A549 (cell line): ENCODE data around the gene FGD4. TPM values are rescaled to one million over a fixed set of nuclear protein-coding genes. Genes with fewer than 3 reads are reported as not detected.

ENCODE experiments used
- ATAC-seq, 2 experiments: fragments of 200-7000 bp in 1 of 2; fragments of >200 bp in 1 of 2; cut with Nextera tagmentation in 1 of 2; cut with Tn5 transposase in 1 of 2; 3 replicates each; pipeline versions ENCODE4 v1.8.0 to v1.9.1; 2018 to 2020; ENCODE audit warnings: mild to moderate bottlenecking in 1 of 2, moderate library complexity in 1 of 2
- CTCF ChIA-PET: fragments of 300-600 bp; sonication (Branson Sonifier 250); formaldehyde crosslinking; extraction: SDS; loops from one replicate; lab custom pipeline; 2021; ENCODE audit warnings: antibody characterized with exemption, inconsistent platforms; lab: Yijun Ruan, JAX
- POLR2A ChIA-PET: fragments of 350-600 bp; formaldehyde crosslinking; extraction: SDS; loops from one replicate; lab custom pipeline; 2021; ENCODE audit warnings: antibody characterized with exemption, inconsistent platforms; lab: Yijun Ruan, JAX
- DNase-seq, 2 experiments: peaks; one replicate each; pipeline versions ENCODE4 v3.0.0 to v3.0.0-alpha.2; 2011 to 2016; ENCODE audit warnings: low read depth in 1 of 2, low spot score in 1 of 2
- FAIRE-seq: peaks from 2 replicates; lab custom pipeline; 2011; peaks lifted over from hg19 to GRCh38; lab: Jason Lieb, UNC
- H3K27ac ChIP-seq, 2 experiments: fragments of >200 bp; sonication (Bioruptor Twin); formaldehyde crosslinking; 3 replicates each; pipeline ENCODE4 v1.5.1; 2016 to 2017
- H3K4me1 ChIP-seq: fragments of >200 bp; sonication (Bioruptor Twin); formaldehyde crosslinking; 3 replicates; pipeline ENCODE4 v1.6.1; 2016
- H3K4me2 ChIP-seq: fragments of >200 bp; sonication (Bioruptor Twin); formaldehyde crosslinking; 3 replicates; pipeline ENCODE4 v1.6.1; 2016
- H3K4me3 ChIP-seq: fragments of >200 bp; sonication (Bioruptor Twin); formaldehyde crosslinking; 3 replicates; pipeline ENCODE4 v1.5.1; 2016
- H3K9me3 ChIP-seq: fragments of >200 bp; sonication (Bioruptor Twin); formaldehyde crosslinking; 3 replicates; pipeline ENCODE4 v1.6.1; 2016
- CBX2 ChIP-seq: fragments of 200-600 bp; sonication (generic); IDR thresholded peaks from 2 replicates; pipeline ENCODE4 v1.6.1; 2016; ENCODE audit warnings: low read depth, mild to moderate bottlenecking, borderline replicate concordance
- CHD2 ChIP-seq: fragments of 150-350 bp; IDR thresholded peaks from 2 replicates; pipeline ENCODE4 v1.6.1; 2014; ENCODE audit warnings: low read length; ENCODE audit not compliant: partially characterized antibody
- CHD4 ChIP-seq: fragments of 200-600 bp; sonication (generic); IDR thresholded peaks from 2 replicates; pipeline ENCODE4 v1.6.1; 2016; ENCODE audit warnings: antibody characterized with exemption, mild to moderate bottlenecking, borderline replicate concordance
- EP300 ChIP-seq, 2 experiments: fragments of >200 bp; sonication (Bioruptor Twin); formaldehyde crosslinking; IDR thresholded peaks; 2 replicates in 1 of 2; 3 replicates in 1 of 2; pipeline ENCODE4 v1.6.1; 2016 to 2017
- ESRRA ChIP-seq: fragments of 150-350 bp; IDR thresholded peaks from 2 replicates; pipeline ENCODE4 v1.6.1; 2014; ENCODE audit warnings: mild to moderate bottlenecking, low read length, borderline replicate concordance
- FOXS1 ChIP-seq: fragments of 250-450 bp; sonication (Bioruptor Pico); IDR thresholded peaks from 2 replicates; pipeline ENCODE4 v1.5.0; 2020; ENCODE audit warnings: mild to moderate bottlenecking, moderate library complexity
- HEYL ChIP-seq: fragments of 250-450 bp; sonication (Bioruptor Pico); IDR thresholded peaks from 2 replicates; pipeline ENCODE4 v1.8.0; 2021; ENCODE audit warnings: mild to moderate bottlenecking, moderate library complexity
- HOXA7 ChIP-seq: fragments of 250-450 bp; sonication (Bioruptor Pico); IDR thresholded peaks from 2 replicates; pipeline ENCODE4 v1.5.0; 2020; ENCODE audit warnings: mild to moderate bottlenecking, moderate library complexity
- HOXB13 ChIP-seq: fragments of 250-450 bp; sonication (Bioruptor Pico); IDR thresholded peaks from 2 replicates; pipeline ENCODE4 v1.5.0; 2020; ENCODE audit warnings: low read depth, mild to moderate bottlenecking, moderate library complexity
- JUN ChIP-seq, 2 experiments: fragments of >200 bp; sonication (Bioruptor Twin); formaldehyde crosslinking; IDR thresholded peaks; 2 replicates in 1 of 2; 3 replicates in 1 of 2; pipeline ENCODE4 v1.6.1; 2016 to 2017
- KDM1A ChIP-seq: fragments of 200-600 bp; sonication (generic); IDR thresholded peaks from 2 replicates; pipeline ENCODE4 v1.6.1; 2016; ENCODE audit warnings: low read depth, mild to moderate bottlenecking
- MAFK ChIP-seq: fragments of 450-650 bp; IDR thresholded peaks from 2 replicates; pipeline ENCODE4 v1.6.1; 2014; ENCODE audit not compliant: partially characterized antibody
- MAZ ChIP-seq: fragments of 150-350 bp; IDR thresholded peaks from 2 replicates; pipeline ENCODE4 v1.6.1; 2014; ENCODE audit warnings: antibody characterized with exemption, low read depth, low read length, borderline replicate concordance
- NR3C1 ChIP-seq: fragments of >200 bp; sonication (Bioruptor Twin); formaldehyde crosslinking; IDR thresholded peaks from 3 replicates; pipeline ENCODE4 v1.6.1; 2017
- POLR2AphosphoS2 ChIP-seq: conservative IDR thresholded peaks from 2 replicates; pipeline ENCODE4 v1.6.1; 2012; ENCODE audit warnings: low read length, improper control_type of control experiment, inconsistent platforms
- RARB ChIP-seq: fragments of 250-450 bp; sonication (Bioruptor Pico); IDR thresholded peaks from 2 replicates; pipeline ENCODE4 v1.8.0; 2021; ENCODE audit warnings: mild to moderate bottlenecking, moderate library complexity
- RCOR1 ChIP-seq: fragments of 150-350 bp; IDR thresholded peaks from 2 replicates; pipeline ENCODE4 v1.6.1; 2014; ENCODE audit warnings: antibody characterized with exemption, low read length, low read depth
- SMC3 ChIP-seq: fragments of >200 bp; sonication (Bioruptor Twin); formaldehyde crosslinking; IDR thresholded peaks from 3 replicates; pipeline ENCODE4 v1.6.1; 2018; ENCODE audit warnings: inconsistent platforms
- SREBF2 ChIP-seq: fragments of 450-650 bp; IDR thresholded peaks from 2 replicates; pipeline ENCODE4 v1.6.1; 2014; ENCODE audit warnings: mild to moderate bottlenecking, moderate library complexity
- TP53 ChIP-seq: fragments of 250-450 bp; sonication (Bioruptor Pico); IDR thresholded peaks from 2 replicates; pipeline ENCODE4 v1.5.0; 2021; ENCODE audit warnings: mild to moderate bottlenecking, moderate library complexity
- WGBS: methylation state at CpG from one replicate; pipeline ENCODE4 v1.1.6; 2017; ENCODE audit errors: missing lambda C conversion rate; 5-methylcytosine and 5-hydroxymethylcytosine counted together
- polyA plus RNA-seq, 4 experiments: library from polyadenylated mRNA; depleted of rRNA in 3 of 4; stranded (reverse); fragments of >200 nt; fragmentation: RNase III in 1 of 4; extraction: RNeasy Plus Mini Kit Qiagen cat#74134 plus additional on column Dnase treatment in 1 of 4; gene quantifications; 2 replicates in 3 of 4; 3 replicates in 1 of 4; pipeline ENCODE4 v1.2.3, GENCODE V29; 2011 to 2017
- TF ChIP-seq, protein P1 (sequence below): fragments of >200 bp; sonication (Bioruptor Twin); formaldehyde crosslinking; IDR thresholded peaks from 3 replicates; pipeline ENCODE4 v1.6.1; 2016
- TF ChIP-seq, protein P2 (sequence below): IDR thresholded peaks from 2 replicates; pipeline ENCODE4 v1.6.1; 2012
- TF ChIP-seq, protein P3 (sequence below): fragments of 250-450 bp; sonication (Bioruptor Pico); IDR thresholded peaks from 2 replicates; pipeline ENCODE4 v1.5.0; 2020; ENCODE audit warnings: low read depth, mild to moderate bottlenecking, moderate library complexity
- TF ChIP-seq, protein P4 (sequence below): fragments of >200 bp; sonication (Bioruptor Twin); formaldehyde crosslinking; IDR thresholded peaks from 2 replicates; pipeline ENCODE4 v1.6.1; 2016

FGD4 gene
- polyA plus RNA-seq, 2 of the 4 experiments (the other 2 are of a cell fraction): 2.2 to 6.0 TPM

DNA sequence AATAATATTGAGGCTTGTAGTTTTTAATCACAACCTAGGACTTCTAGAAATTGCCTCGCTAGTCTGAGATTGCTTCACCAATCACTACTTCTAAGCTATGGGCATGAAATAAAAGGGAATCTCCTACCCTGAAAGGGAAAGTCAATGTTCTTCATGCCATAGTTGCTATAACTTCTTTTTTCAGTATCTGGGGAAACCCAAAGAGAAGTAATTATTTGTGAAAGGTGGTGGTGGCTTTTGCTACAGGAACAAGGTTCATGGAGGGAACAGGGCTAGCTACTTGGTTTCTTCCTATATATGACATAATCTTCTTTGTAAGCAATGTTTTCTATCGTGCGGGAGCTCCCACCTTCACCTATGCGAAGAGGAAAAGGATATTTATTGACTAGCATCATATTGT is 218.2 kb downstream of the FGD4 start:
- FAIRE-seq: no peak
- H3K4me3 ChIP-seq: no peak overlapping the region
- H3K4me2 ChIP-seq: no peak overlapping the region
- no peak for ATAC-seq
- no peak overlapping the region for H3K27ac ChIP-seq
- DNase-seq: no peak
- ChIA-PET CTCF (interaction anchor here (1.0 kb wide), 2 partner anchors 12 to 130 kb away, joined by 3 read pairs; no protein-coding TSS in a partner anchor), POLR2A (no interaction called here)
- no peaks in the 10 kb centered on the region for H3K4me1 ChIP-seq
- WGBS: 91% methylated on average over 4 of the region's 4 CpGs
- H3K9me3 ChIP-seq: no peaks in the 10 kb centered on the region
- no peak for TF ChIP-seq HOXA7 (CRISPR knock-in tag)
- TF ChIP-seq, protein P1, sequence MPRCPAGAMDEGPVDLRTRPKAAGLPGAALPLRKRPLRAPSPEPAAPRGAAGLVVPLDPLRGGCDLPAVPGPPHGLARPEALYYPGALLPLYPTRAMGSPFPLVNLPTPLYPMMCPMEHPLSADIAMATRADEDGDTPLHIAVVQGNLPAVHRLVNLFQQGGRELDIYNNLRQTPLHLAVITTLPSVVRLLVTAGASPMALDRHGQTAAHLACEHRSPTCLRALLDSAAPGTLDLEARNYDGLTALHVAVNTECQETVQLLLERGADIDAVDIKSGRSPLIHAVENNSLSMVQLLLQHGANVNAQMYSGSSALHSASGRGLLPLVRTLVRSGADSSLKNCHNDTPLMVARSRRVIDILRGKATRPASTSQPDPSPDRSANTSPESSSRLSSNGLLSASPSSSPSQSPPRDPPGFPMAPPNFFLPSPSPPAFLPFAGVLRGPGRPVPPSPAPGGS: no peak
- TF ChIP-seq, protein P2, sequence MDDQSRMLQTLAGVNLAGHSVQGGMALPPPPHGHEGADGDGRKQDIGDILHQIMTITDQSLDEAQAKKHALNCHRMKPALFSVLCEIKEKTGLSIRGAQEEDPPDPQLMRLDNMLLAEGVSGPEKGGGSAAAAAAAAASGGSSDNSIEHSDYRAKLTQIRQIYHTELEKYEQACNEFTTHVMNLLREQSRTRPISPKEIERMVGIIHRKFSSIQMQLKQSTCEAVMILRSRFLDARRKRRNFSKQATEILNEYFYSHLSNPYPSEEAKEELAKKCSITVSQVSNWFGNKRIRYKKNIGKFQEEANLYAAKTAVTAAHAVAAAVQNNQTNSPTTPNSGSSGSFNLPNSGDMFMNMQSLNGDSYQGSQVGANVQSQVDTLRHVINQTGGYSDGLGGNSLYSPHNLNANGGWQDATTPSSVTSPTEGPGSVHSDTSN: no peak
- TF ChIP-seq POLR2AphosphoS2: no peak
- no peak for TF ChIP-seq SREBF2
- TF ChIP-seq CHD4: no peak
- TF ChIP-seq RCOR1: no peak
- TF ChIP-seq RARB (CRISPR knock-in tag): no peak

DNA sequence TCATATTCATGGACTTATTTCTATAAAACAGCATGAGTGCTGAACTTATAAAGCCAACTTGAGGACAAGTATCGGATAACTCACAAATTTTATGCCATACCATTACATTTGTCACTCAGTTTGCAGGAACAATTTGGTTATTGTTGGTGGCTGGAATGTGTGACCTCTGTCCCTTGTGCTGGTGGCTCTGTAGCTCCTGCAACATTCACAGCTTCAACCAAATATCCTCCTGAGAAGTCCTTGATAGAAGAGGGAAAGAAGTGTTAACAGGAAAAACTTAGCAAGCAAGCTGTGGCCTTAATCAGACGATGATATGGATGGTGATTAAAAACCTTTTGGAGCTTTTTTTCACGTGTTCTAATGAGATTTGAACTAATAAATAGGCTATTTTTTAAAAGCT is 218.8 kb downstream of the FGD4 start:
- ATAC-seq: no peak
- POLR2A ChIA-PET: no interaction called here
- CTCF ChIA-PET: interaction anchor here (1.0 kb wide), 1 partner anchor 130 kb away, joined by 3 read pairs; no protein-coding TSS in a partner anchor

DNA sequence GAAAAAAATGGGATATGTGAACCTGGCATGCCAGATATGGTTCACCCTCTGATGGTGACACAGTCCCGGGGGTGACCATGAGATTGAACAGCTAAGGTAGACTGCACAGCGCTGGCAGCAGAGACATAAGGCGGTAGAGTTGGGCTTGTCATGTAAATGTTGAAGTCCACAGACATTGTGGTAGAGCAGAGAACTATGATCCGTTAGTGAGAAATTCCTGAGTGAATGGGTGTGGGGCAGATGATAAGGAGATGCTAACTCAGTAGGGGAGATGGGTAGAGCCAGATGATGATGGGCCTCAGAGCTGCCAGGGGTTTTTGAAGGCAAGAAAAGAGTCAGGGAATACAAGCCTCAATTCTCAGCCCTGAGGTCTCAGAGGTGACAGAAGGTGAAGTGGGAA is 228.6 kb downstream of the FGD4 start:
- CTCF ChIA-PET: no interaction called here
- DNase-seq (no peak), ATAC-seq (no peak), FAIRE-seq (no peak)
- no peaks in the 10 kb centered on the region for H3K4me1 ChIP-seq
- no peak overlapping the region for H3K27ac ChIP-seq
- no peaks in the 10 kb centered on the region for H3K9me3 ChIP-seq
- no peak for TF ChIP-seq JUN (IDR thresholded peaks at IDR 0.05)
- TF ChIP-seq CHD4: no peak
- TF ChIP-seq MAZ: no peak
- TF ChIP-seq HEYL (CRISPR knock-in tag): no peak
- TF ChIP-seq EP300 (IDR thresholded peaks at IDR 0.05): no peak
- no peak for TF ChIP-seq TP53
- no peak for TF ChIP-seq ESRRA
- TF ChIP-seq CHD2: no peak
- no peak for TF ChIP-seq MAFK
- TF ChIP-seq HOXB13: no peak
- no peak for TF ChIP-seq SMC3
- TF ChIP-seq, protein P2: no peak
- no peak for TF ChIP-seq POLR2AphosphoS2
- no peak for TF ChIP-seq KDM1A
- no peak for TF ChIP-seq CBX2
- TF ChIP-seq, protein P3, sequence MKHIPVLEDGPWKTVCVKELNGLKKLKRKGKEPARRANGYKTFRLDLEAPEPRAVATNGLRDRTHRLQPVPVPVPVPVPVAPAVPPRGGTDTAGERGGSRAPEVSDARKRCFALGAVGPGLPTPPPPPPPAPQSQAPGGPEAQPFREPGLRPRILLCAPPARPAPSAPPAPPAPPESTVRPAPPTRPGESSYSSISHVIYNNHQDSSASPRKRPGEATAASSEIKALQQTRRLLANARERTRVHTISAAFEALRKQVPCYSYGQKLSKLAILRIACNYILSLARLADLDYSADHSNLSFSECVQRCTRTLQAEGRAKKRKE (CRISPR knock-in tag): no peak
- TF ChIP-seq, protein P4, sequence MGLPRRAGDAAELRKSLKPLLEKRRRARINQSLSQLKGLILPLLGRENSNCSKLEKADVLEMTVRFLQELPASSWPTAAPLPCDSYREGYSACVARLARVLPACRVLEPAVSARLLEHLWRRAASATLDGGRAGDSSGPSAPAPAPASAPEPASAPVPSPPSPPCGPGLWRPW: no peak
- TF ChIP-seq, protein P1: no peak
- TF ChIP-seq NR3C1: no peak
- no peak for TF ChIP-seq FOXS1 (CRISPR knock-in tag)
- H3K4me3 ChIP-seq: no peak overlapping the region
- H3K4me2 ChIP-seq: no peak overlapping the region
- WGBS: 91% methylated on average over 4 of the region's 4 CpGs
- POLR2A ChIA-PET: no interaction called here

More for the DNA sequence above, 218.8 kb downstream of the FGD4 start:
- FAIRE-seq (no peak), DNase-seq (no peak)
- no peak overlapping the region for H3K27ac ChIP-seq
- H3K4me2 ChIP-seq: no peak overlapping the region
- 74% methylated on average over 3 of the region's 3 CpGs for WGBS
- no peaks in the 10 kb centered on the region for H3K9me3 ChIP-seq
- H3K4me1 ChIP-seq: no peaks in the 10 kb centered on the region
- no peak for TF ChIP-seq TP53
- TF ChIP-seq, protein P4: no peak
- TF ChIP-seq JUN (IDR thresholded peaks at IDR 0.05): no peak
- H3K4me3 ChIP-seq: no peak overlapping the region
